C4-2B (cell line): ENCODE results near the gene LGR6.

ENCODE experiments used
- CTCF ChIP-seq: fragments of 450-650 bp; conservative IDR thresholded peaks from 2 replicates; pipeline ENCODE4 v1.5.1; 2017; ENCODE audit warnings: mild to moderate bottlenecking
- ZFX ChIP-seq: fragments of 450-650 bp; IDR thresholded peaks from 2 replicates; pipeline ENCODE4 v1.6.1; 2017

DNA sequence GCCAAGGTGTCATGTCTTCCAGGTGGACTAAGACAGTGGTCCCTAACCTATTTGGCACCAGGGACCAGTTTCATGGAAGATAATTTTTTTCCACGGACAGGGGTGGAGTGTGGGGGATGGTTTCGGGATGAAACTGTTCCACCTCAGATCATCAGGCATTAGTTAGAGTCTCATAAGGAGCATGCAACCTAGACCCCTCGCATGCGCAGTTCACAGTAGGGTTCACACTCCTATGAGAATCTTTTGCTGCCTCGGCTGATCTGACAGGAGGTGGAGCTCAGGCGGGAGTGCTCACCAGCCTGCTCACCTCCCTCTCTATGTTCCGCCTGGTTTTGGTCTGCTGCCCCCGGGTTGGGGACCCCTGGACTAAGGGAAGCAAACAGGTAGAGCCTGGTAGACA, 30.9 kb downstream of the LGR6 start:
- TF ChIP-seq CTCF (no peak), ZFX (no peak)
